ENCODE results near the gene KRT12.

KRT12 gene

DNA sequence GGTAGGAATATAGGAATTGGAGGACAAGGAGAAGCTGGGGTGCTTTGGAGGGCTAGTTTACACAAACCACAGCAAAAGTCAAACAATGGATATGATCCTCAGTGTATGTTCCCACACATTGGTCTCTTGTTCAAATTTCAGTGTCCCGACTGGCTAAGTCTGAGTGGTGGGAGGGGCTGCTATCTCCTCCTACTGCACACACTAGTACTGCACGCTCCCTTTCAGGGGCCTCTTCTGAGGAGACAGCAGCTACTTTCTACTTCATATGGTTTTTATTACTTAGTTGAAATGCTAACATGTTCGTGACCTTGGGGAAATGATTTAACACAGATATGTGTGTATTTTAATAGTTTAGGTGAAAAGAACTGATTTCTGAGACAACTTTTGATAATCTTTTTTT is 25.8 kb downstream of the KRT12 start:
- TF ChIP-seq, protein P1, sequence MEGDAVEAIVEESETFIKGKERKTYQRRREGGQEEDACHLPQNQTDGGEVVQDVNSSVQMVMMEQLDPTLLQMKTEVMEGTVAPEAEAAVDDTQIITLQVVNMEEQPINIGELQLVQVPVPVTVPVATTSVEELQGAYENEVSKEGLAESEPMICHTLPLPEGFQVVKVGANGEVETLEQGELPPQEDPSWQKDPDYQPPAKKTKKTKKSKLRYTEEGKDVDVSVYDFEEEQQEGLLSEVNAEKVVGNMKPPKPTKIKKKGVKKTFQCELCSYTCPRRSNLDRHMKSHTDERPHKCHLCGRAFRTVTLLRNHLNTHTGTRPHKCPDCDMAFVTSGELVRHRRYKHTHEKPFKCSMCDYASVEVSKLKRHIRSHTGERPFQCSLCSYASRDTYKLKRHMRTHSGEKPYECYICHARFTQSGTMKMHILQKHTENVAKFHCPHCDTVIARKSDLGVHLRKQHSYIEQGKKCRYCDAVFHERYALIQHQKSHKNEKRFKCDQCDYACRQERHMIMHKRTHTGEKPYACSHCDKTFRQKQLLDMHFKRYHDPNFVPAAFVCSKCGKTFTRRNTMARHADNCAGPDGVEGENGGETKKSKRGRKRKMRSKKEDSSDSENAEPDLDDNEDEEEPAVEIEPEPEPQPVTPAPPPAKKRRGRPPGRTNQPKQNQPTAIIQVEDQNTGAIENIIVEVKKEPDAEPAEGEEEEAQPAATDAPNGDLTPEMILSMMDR (IDR thresholded peaks at IDR 0.05) = no peak
- intact Hi-C loops (cut with DNase I; ENCODE audit: low total_unique reads) = no loop called here
- Histone ChIP-seq H3K27ac (no peak overlapping the region), H3K9me3 (no peaks in the 10 kb centered on the region), H3K4me1 (no peaks in the 10 kb centered on the region), H3K4me3 (no peak overlapping the region), H3K27me3 (peaks cover 0 to 3% of the 10 kb centered on the region in 2 donors), H3K36me3 (peaks cover 0 to 3% (median 0%) of the 10 kb centered on the region in 3 donors)
- DNase-seq = no peak

DNA sequence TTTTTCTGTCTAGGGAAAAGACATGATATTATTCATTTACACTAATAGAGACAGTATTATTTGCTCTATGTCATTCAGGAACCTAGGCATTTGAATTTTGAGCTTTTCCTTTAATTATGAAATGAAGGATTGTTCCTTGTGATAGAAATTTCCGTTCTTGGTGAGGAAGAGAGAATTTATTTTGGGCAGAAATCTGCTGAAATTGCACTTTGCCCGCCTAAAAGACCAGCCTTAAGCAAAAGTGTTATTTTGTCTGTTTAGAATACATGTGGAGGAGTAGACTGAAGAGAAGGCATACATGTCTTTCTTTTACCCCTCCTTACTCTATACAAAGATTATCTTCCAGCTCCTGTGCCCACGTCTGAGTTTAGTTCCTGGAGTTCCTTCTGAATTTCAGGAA is 27.8 kb downstream of the KRT12 start:
- no peaks in the 10 kb centered on the region for H3K4me1 ChIP-seq
- TF ChIP-seq, protein P1 (IDR thresholded peaks at IDR 0.05) = no peak
- no peaks in the 10 kb centered on the region for H3K27me3 ChIP-seq
- H3K36me3 ChIP-seq = peaks cover 0 to 18% (median 0%) of the 10 kb centered on the region in 3 donors
- no peak for DNase-seq
- no peaks in the 10 kb centered on the region for H3K9me3 ChIP-seq
- H3K27ac ChIP-seq = no peak overlapping the region
- H3K4me3 ChIP-seq = no peak overlapping the region
- intact Hi-C loops (cut with DNase I; ENCODE audit: low total_unique reads) = no loop called here

DNA sequence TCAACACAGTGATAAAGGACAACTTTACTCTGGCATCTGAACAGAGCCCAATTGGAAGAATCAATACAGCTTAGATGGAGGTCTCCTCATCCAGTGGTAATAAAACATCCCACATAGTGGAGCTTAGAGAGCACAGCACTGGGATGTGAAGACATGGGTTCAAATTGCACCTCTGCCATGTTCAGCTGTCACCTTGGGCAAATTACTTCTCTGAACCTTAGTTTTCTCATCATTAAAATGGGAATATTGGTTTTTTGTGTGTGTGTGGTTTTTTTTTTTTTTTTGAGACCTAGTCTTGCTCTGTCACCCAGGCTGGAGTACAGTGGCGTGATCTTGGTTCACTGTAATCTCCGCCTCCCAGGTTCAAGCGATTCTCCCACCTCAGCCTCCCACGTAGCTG is 31.0 kb downstream of the KRT12 start:
- Histone ChIP-seq H3K4me1 (no peaks in the 10 kb centered on the region), H3K27me3 (no peaks in the 10 kb centered on the region), H3K27ac (no peak overlapping the region), H3K4me3 (no peak overlapping the region), H3K9me3 (no peaks in the 10 kb centered on the region), H3K36me3 (peaks cover 0 to 19% (median 0%) of the 10 kb centered on the region in 3 donors)
- intact Hi-C loops (cut with DNase I; ENCODE audit: low total_unique reads) = no loop called here
- TF ChIP-seq, protein P1 (IDR thresholded peaks at IDR 0.05) = no peak
- DNase-seq = no peak

DNA sequence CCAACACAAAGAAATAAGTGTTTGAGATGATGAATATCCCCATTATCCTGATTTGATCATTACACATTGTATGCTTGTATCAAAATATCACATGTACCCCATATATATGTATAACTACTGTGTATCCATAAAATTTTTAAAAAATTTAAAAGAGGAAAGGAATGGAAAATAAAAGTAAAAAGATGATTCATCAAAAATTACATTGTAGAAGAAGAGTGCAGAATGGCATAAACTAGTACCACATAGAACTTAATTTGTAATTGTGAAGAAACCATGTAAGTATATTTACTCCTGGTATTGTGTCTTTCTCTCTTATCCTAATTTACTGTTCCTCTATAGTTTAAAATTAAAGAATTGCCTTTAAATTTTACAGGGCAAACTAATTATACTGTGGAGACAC is 33.1 kb downstream of the KRT12 start:
- H3K27me3 ChIP-seq = no peaks in the 10 kb centered on the region
- peaks cover 0 to 10% (median 2%) of the 10 kb centered on the region in 4 donors for H3K4me1 ChIP-seq
- intact Hi-C loops (cut with DNase I; ENCODE audit: low total_unique reads) = no loop called here
- H3K4me3 ChIP-seq = no peak overlapping the region
- H3K36me3 ChIP-seq = peaks cover 0 to 19% (median 0%) of the 10 kb centered on the region in 3 donors
- DNase-seq = no peak
- no peak overlapping the region for H3K27ac ChIP-seq
- TF ChIP-seq, protein P1 (IDR thresholded peaks at IDR 0.05) = no peak
- H3K9me3 ChIP-seq = no peaks in the 10 kb centered on the region

DNA sequence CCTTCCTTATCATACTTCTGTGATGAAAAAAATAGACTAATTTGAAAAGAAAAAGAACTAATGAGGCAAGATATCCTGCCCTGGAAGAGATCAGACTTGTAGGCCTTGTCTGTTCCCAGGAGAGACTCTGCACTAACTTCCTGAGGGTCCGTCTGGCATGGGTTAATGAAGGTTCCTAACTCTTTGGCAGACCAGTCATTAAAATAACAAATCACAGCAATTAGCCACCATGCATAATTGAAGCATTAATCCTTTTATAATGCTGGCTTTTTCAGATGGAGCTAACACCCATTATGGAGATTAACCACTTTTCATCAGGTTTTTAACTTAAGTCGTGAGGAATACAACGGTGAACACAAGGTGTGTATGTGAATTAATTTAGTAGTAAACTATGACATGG is 34.2 kb downstream of the KRT12 start:
- Histone ChIP-seq H3K4me3 (no peak overlapping the region), H3K9me3 (no peaks in the 10 kb centered on the region), H3K27me3 (no peaks in the 10 kb centered on the region), H3K36me3 (peaks cover 0 to 19% (median 0%) of the 10 kb centered on the region in 3 donors), H3K27ac (peak overlapping the region; percentile 14 to 32), H3K4me1 (peaks cover 0 to 20% (median 5%) of the 10 kb centered on the region in 4 donors)
- intact Hi-C loops (cut with DNase I; ENCODE audit: low total_unique reads) = no loop called here
- TF ChIP-seq, protein P1 (IDR thresholded peaks at IDR 0.05) = no peak
- DNase-seq = no peak
